IMR-90 (cell line): ENCODE measurements around the gene TUBA1B. TPM values are rescaled to one million over a fixed set of nuclear protein-coding genes. Genes with fewer than 3 reads are reported as not detected.

ENCODE experiments used
- ATAC-seq: fragments of 200-7000 bp; cut with Tn5 transposase; 2 replicates; pipeline ENCODE4 v1.9.1; 2020; ENCODE audit warnings: low read depth, mild to moderate bottlenecking, moderate library complexity
- BruUV-seq: library from RNA; stranded (reverse); fragments of 400-500 nt; replicated peaks from 2 replicates; lab custom pipeline; 2021; lab: Mats Ljungman, UMichigan
- CTCF ChIA-PET: fragments of 300-600 bp; formaldehyde crosslinking; extraction: SDS; loops from one replicate; lab custom pipeline; 2021; ENCODE audit warnings: antibody characterized with exemption; lab: Yijun Ruan, JAX
- POLR2A ChIA-PET: fragments of 300-600 bp; sonication (Branson Sonifier 250); formaldehyde crosslinking; loops from one replicate; lab custom pipeline; 2022; ENCODE audit warnings: antibody characterized with exemption; ENCODE audit not compliant: unreplicated experiment; lab: Charles Lee
- DNase-seq: peaks from one replicate; pipeline ENCODE4 v3.0.0; 2013
- H2AFZ ChIP-seq: replicated peaks from 2 replicates; pipeline ENCODE3; 2013; ENCODE audit warnings: low read length, mild to moderate bottlenecking; ENCODE audit not compliant: poor library complexity
- H2AK5ac ChIP-seq: 2 replicates; pipeline ENCODE4 v1.6.1; 2013; ENCODE audit warnings: low read depth, low read length, inconsistent platforms
- H2AK9ac ChIP-seq: replicated peaks from 2 replicates; pipeline ENCODE3; 2013; ENCODE audit warnings: mild to moderate bottlenecking, low read depth, low read length, moderate library complexity; ENCODE audit not compliant: poor library complexity
- H2BK120ac ChIP-seq: 2 replicates; pipeline ENCODE4 v1.6.1; 2013; ENCODE audit warnings: low read depth, low read length, inconsistent platforms
- H2BK15ac ChIP-seq: 3 replicates; pipeline ENCODE4 v1.6.1; 2013; ENCODE audit warnings: low read depth, low read length, inconsistent platforms
- H2BK20ac ChIP-seq: 2 replicates; pipeline ENCODE4 v1.6.1; 2013; ENCODE audit warnings: low read depth, mild to moderate bottlenecking, inconsistent platforms, low read length, moderate library complexity
- H2BK5ac ChIP-seq: 2 replicates; pipeline ENCODE4 v1.6.1; 2013; ENCODE audit warnings: mild to moderate bottlenecking, low read depth, low read length, inconsistent platforms; ENCODE audit not compliant: poor library complexity, severe bottlenecking
- H3K14ac ChIP-seq: replicated peaks from 2 replicates; pipeline ENCODE4 v1.6.1; 2013; ENCODE audit warnings: low read depth, low read length, inconsistent platforms
- H3K18ac ChIP-seq: 2 replicates; pipeline ENCODE4 v1.6.1; 2013; ENCODE audit warnings: low read depth, low read length, control low read depth
- H3K23ac ChIP-seq: 2 replicates; pipeline ENCODE4 v1.6.1; 2013; ENCODE audit warnings: low read depth, low read length, inconsistent platforms
- H3K27ac ChIP-seq: 2 replicates; pipeline ENCODE4 v1.5.1; 2013; ENCODE audit warnings: mild to moderate bottlenecking, control low read depth, low read length; ENCODE audit not compliant: insufficient read depth
- H3K27me3 ChIP-seq: 2 replicates; pipeline ENCODE4 v1.6.1; 2013; ENCODE audit warnings: low read length; ENCODE audit not compliant: control insufficient read depth, insufficient read depth
- H3K36me3 ChIP-seq: 2 replicates; pipeline ENCODE4 v1.6.1; 2013; ENCODE audit warnings: low read length, mixed read lengths; ENCODE audit not compliant: control insufficient read depth, insufficient read depth
- H3K4ac ChIP-seq: 2 replicates; pipeline ENCODE4 v1.6.1; 2013; ENCODE audit warnings: low read depth, low read length, inconsistent platforms
- H3K4me1 ChIP-seq: 2 replicates; pipeline ENCODE4 v1.6.1; 2013; ENCODE audit warnings: low read length, mixed read lengths; ENCODE audit not compliant: control insufficient read depth, insufficient read depth
- H3K4me2 ChIP-seq: 2 replicates; pipeline ENCODE4 v1.6.1; 2013; ENCODE audit warnings: low read depth, mild to moderate bottlenecking, control low read depth, low read length, moderate library complexity
- H3K4me3 ChIP-seq: 2 replicates; pipeline ENCODE4 v1.5.1; 2013; ENCODE audit warnings: low read depth, mild to moderate bottlenecking, control low read depth, low read length, moderate library complexity; ENCODE audit not compliant: insufficient read depth
- H3K56ac ChIP-seq: 2 replicates; pipeline ENCODE4 v1.6.1; 2013; ENCODE audit warnings: low read length, inconsistent platforms; ENCODE audit not compliant: insufficient read depth; ENCODE audit errors: extremely low read depth
- H3K79me1 ChIP-seq, 2 experiments: 2 replicates each; pipeline ENCODE4 v1.6.1; 2013; ENCODE audit warnings: low read length in 2 of 2, inconsistent platforms in 1 of 2, low read depth in 1 of 2
- H3K9ac ChIP-seq: 2 replicates; pipeline ENCODE4 v1.6.1; 2013; ENCODE audit warnings: low read depth, low read length, control low read depth
- H3K9me1 ChIP-seq: 2 replicates; pipeline ENCODE4 v1.6.1; 2013; ENCODE audit warnings: low read length, inconsistent platforms; ENCODE audit not compliant: insufficient read depth
- H3K9me3 ChIP-seq: 2 replicates; pipeline ENCODE4 v1.6.1; 2013; ENCODE audit warnings: low read length; ENCODE audit not compliant: control insufficient read depth, insufficient read depth
- H4K20me1 ChIP-seq: 2 replicates; pipeline ENCODE4 v1.6.1; 2013; ENCODE audit warnings: low read length, inconsistent platforms; ENCODE audit not compliant: insufficient read depth
- H4K5ac ChIP-seq: 2 replicates; pipeline ENCODE4 v1.6.1; 2013; ENCODE audit warnings: mild to moderate bottlenecking, low read depth, low read length, control low read depth
- H4K8ac ChIP-seq, 2 experiments: 2 replicates each; pipeline ENCODE4 v1.6.1; 2013; ENCODE audit warnings: low read depth in 2 of 2, low read length in 2 of 2, control low read depth in 1 of 2, inconsistent platforms in 1 of 2
- H4K91ac ChIP-seq: 2 replicates; pipeline ENCODE4 v1.6.1; 2013; ENCODE audit warnings: low read depth, low read length, inconsistent platforms; ENCODE audit not compliant: insufficient read depth
- BHLHE40 ChIP-seq: fragments of 150-350 bp; IDR thresholded peaks from 2 replicates; pipeline ENCODE4 v1.6.1; 2016; ENCODE audit warnings: mild to moderate bottlenecking, low read depth, low read length
- CEBPB ChIP-seq: IDR thresholded peaks from 2 replicates; pipeline ENCODE4 v1.6.1; 2012; ENCODE audit warnings: low read depth, low read length, improper control_type of control experiment
- CHD1 ChIP-seq: IDR thresholded peaks from 2 replicates; pipeline ENCODE4 v1.6.1; 2012; ENCODE audit warnings: low read depth, low read length, improper control_type of control experiment
- CTCF ChIP-seq: conservative IDR thresholded peaks from 2 replicates; pipeline ENCODE4 v1.5.1; 2012; ENCODE audit warnings: mild to moderate bottlenecking, low read depth, low read length, improper control_type of control experiment
- MAZ ChIP-seq: IDR thresholded peaks from 2 replicates; pipeline ENCODE4 v1.6.1; 2012; ENCODE audit warnings: low read depth, mild to moderate bottlenecking, low read length, improper control_type of control experiment, moderate library complexity, borderline replicate concordance
- MXI1 ChIP-seq: IDR thresholded peaks from 2 replicates; pipeline ENCODE4 v1.6.1; 2012; ENCODE audit warnings: low read depth, mild to moderate bottlenecking, low read length, moderate library complexity, borderline replicate concordance
- POLR2A ChIP-seq: IDR thresholded peaks from 2 replicates; pipeline ENCODE4 v1.6.1; 2012; ENCODE audit warnings: mild to moderate bottlenecking, low read depth, low read length
- RAD21 ChIP-seq: IDR thresholded peaks from 2 replicates; pipeline ENCODE4 v1.6.1; 2012; ENCODE audit warnings: low read length, improper control_type of control experiment
- RCOR1 ChIP-seq: IDR thresholded peaks from 2 replicates; pipeline ENCODE4 v1.6.1; 2012; ENCODE audit warnings: mild to moderate bottlenecking, low read length, improper control_type of control experiment; ENCODE audit not compliant: insufficient replicate concordance
- RFX5 ChIP-seq: IDR thresholded peaks from 2 replicates; pipeline ENCODE4 v1.8.0; 2012; ENCODE audit warnings: low read depth, mild to moderate bottlenecking, low read length, moderate library complexity
- SMC3 ChIP-seq: fragments of 150-350 bp; IDR thresholded peaks from 2 replicates; pipeline ENCODE4 v1.6.1; 2016; ENCODE audit warnings: low read depth, mild to moderate bottlenecking, antibody characterized with exemption, low read length, moderate library complexity
- USF2 ChIP-seq: fragments of 150-350 bp; IDR thresholded peaks from 2 replicates; pipeline ENCODE4 v1.6.1; 2017; ENCODE audit warnings: mild to moderate bottlenecking, antibody characterized with exemption, low read length, low read depth
- WGBS, 2 experiments: methylation state at CpG; one replicate each; pipeline versions ENCODE4 v1.1.5 to v1.1.7; 2013; ENCODE audit warnings: missing lambda C conversion rate in 2 of 2; ENCODE audit not compliant: insufficient read length in 1 of 2; ENCODE audit errors: extremely low coverage in 2 of 2; 5-methylcytosine and 5-hydroxymethylcytosine counted together
- dilution Hi-C: fragments of 300-500 bp; cut with HindIII; formaldehyde crosslinking; loops from one replicate; pipeline ENCODE4 v1.14.3; 2018; ENCODE audit warnings: low sequenced_read_pairs; ENCODE audit not compliant: unreplicated experiment
- in situ Hi-C: fragments of 300-500 bp; cut with MboI; formaldehyde crosslinking; loops from 3 replicates; pipeline ENCODE4 v1.14.3; 2019; ENCODE audit warnings: low sequenced_read_pairs, inconsistent platforms, mixed read lengths
- intact Hi-C: fragments of 100-400 bp; cut with micrococcal nuclease; formaldehyde crosslinking; loops from 2 replicates; pipeline ENCODE4 v1.10.0; 2022
- polyA plus RNA-seq, 3 experiments: library from polyadenylated mRNA; depleted of rRNA; stranded (reverse); fragments of >200 nt; gene quantifications; 2 replicates each; pipeline ENCODE4 v1.2.3, GENCODE V29; 2012; ENCODE audit warnings: low replicate concordance in 1 of 3
- total RNA-seq: library from RNA; depleted of rRNA; stranded (reverse); fragments of >200 nt; gene quantifications from 2 replicates; pipeline ENCODE4 v1.2.3, GENCODE V29; 2012
- TF ChIP-seq, protein P1 (sequence below): fragments of 150-350 bp; IDR thresholded peaks from 2 replicates; pipeline ENCODE4 v1.6.1; 2016; ENCODE audit warnings: low read depth, mild to moderate bottlenecking, low read length, moderate library complexity, borderline replicate concordance

Gene TUBA1B
- total and polyA plus RNA-seq, 2 of the 4 experiments (the other 2 are of a cell fraction) = 4,221 to 5,195 TPM

DNA sequence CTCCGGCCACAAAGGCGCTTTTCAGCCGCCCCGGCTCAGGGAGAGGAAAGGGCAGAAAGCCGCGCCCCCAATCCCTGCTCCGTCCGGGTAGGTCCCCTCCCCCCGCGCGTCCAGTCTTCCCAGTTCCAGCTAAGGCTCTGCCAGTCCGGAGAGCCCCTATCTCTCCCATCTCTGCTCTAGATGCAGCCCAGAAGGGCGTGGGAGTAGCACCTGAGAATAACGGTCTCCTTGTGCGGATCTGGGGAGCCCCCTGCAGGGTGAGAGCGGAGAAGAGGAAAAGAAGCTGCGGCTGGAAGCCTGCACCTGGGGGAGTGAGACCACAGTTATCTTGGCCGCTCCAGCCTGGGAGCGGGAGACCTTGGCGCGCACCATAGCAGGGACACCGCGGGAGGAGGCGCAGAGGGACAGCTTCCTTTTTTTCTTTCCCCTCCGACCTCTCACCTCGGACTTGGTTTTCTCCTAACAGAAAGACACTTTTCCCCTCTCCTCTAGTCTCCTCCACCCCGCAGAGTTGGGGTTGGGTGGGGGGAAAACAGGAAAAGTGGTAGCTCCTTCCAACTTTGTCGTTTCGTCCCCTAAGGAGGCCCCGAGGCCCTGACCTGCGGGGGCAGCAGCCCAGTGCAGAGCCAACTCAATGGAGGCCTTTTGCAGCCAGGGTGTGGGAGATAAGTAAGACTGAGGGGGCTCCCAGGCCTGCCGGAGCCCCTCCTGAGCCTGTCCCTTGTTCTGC lies 38.9 kb downstream of the TUBA1B start (continued):
- TF ChIP-seq, protein P1, sequence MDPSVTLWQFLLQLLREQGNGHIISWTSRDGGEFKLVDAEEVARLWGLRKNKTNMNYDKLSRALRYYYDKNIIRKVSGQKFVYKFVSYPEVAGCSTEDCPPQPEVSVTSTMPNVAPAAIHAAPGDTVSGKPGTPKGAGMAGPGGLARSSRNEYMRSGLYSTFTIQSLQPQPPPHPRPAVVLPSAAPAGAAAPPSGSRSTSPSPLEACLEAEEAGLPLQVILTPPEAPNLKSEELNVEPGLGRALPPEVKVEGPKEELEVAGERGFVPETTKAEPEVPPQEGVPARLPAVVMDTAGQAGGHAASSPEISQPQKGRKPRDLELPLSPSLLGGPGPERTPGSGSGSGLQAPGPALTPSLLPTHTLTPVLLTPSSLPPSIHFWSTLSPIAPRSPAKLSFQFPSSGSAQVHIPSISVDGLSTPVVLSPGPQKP = no peak

GRCh38 chr12:49091836-49092085 lies 39.4 kb downstream of the TUBA1B start:
- H2BK20ac ChIP-seq = no peak overlapping the region
- DNase-seq (peak; percentile 43), ATAC-seq (no peak)
- peak overlapping the region; percentile 48 for H3K4me2 ChIP-seq
- no peak overlapping the region for H3K18ac ChIP-seq
- no peak overlapping the region for H2BK15ac ChIP-seq
- no peaks in the 10 kb centered on the region for H3K9me3 ChIP-seq
- H3K9me1 ChIP-seq = peaks cover 2% of the 10 kb centered on the region; the same call in 1 of the 2 replicates
- H2BK120ac ChIP-seq = no peak overlapping the region
- no peak overlapping the region for H3K27ac ChIP-seq
- peaks cover 30% of the 10 kb centered on the region; the same call in 1 of the 2 replicates for H3K27me3 ChIP-seq
- in situ Hi-C loops = no loop called here
- 0 out of 4 replicates have a peak, but pooled peaks cover 0 to 3% of the 10 kb centered on the region in 2 experiments for H3K79me1 ChIP-seq
- intact Hi-C loops = no loop called here
- peaks cover under 1% of the 10 kb centered on the region; the same call in 1 of the 2 replicates for H3K36me3 ChIP-seq
- no peak overlapping the region for H4K91ac ChIP-seq
- no peak overlapping the region for H3K56ac ChIP-seq
- H3K4me3 ChIP-seq = no peak overlapping the region; the same call in 1 of the 2 replicates
- peak overlapping the region; percentile 58 for H2AK9ac ChIP-seq
- TF ChIP-seq MAZ = no peak
- TF ChIP-seq SMC3 = no peak
- TF ChIP-seq RCOR1 = no peak
- no peak for TF ChIP-seq CTCF
- TF ChIP-seq POLR2A = no peak
- TF ChIP-seq USF2 = no peak
- no peak for TF ChIP-seq RAD21
- TF ChIP-seq MXI1 = no peak
- TF ChIP-seq CHD1 = no peak
- no peak for TF ChIP-seq CEBPB
- TF ChIP-seq RFX5 = no peak
- TF ChIP-seq BHLHE40 = no peak
- no peak overlapping the region for H2BK5ac ChIP-seq
- dilution Hi-C loops = no loop called here
- H4K8ac ChIP-seq = no peak overlapping the region; a peak in 1 of 4 replicates
- H2AFZ ChIP-seq = peak overlapping the region; percentile 79
- no peak overlapping the region for H3K23ac ChIP-seq
- WGBS, 2 experiments = 4% methylated on average over 10 of the region's 14 CpGs; no CpG with 5 or more reads in 1 of the 2 experiments
- H3K4me1 ChIP-seq = peaks cover 9% of the 10 kb centered on the region; the same call in 1 of the 2 replicates
- no TSS peak for BruUV-seq
- POLR2A ChIA-PET = interaction anchor here (0.6 kb wide), 1 partner anchor 109 kb away, joined by 4 read pairs; no protein-coding TSS in a partner anchor
- no peak overlapping the region for H2AK5ac ChIP-seq
- no peak overlapping the region for H4K5ac ChIP-seq
- no peak overlapping the region for H3K4ac ChIP-seq
- H3K9ac ChIP-seq = no peak overlapping the region
- no peak overlapping the region for H3K14ac ChIP-seq
- no peaks in the 10 kb centered on the region; the same call in 1 of the 2 replicates for H4K20me1 ChIP-seq
- CTCF ChIA-PET = interaction anchor here (0.6 to 1.3 kb wide), 2 partner anchors 29 to 160 kb away, joined by 4 to 7 read pairs; no protein-coding TSS in a partner anchor
